Ovary (tissue), 3 donors: ENCODE results near the gene SHB.

Source experiments
- EP300 ChIP-seq: sonication (generic); formaldehyde crosslinking; IDR thresholded peaks from one replicate; pipeline ENCODE4 v1.6.1; 2017; ENCODE audit warnings: antibody characterized with exemption
- POLR2A ChIP-seq: fragments of 450-650 bp; IDR thresholded peaks from one replicate; pipeline ENCODE4 v1.6.1; 2017; ENCODE audit warnings: antibody characterized with exemption, mild to moderate bottlenecking, moderate library complexity
- TF ChIP-seq, protein P1 (sequence below), 3 donors: fragments of 450-650 bp in 2 of 3; fragments of 200-600 bp in 1 of 3; IDR thresholded peaks; one replicate each; pipeline versions ENCODE4 v1.5.1 to v1.8.0; 2016 to 2022; ENCODE audit warnings: antibody characterized with exemption in 3 of 3, mild to moderate bottlenecking in 1 of 3
- donor health status: DM: no; HTN: no; CAD: no.

DNA sequence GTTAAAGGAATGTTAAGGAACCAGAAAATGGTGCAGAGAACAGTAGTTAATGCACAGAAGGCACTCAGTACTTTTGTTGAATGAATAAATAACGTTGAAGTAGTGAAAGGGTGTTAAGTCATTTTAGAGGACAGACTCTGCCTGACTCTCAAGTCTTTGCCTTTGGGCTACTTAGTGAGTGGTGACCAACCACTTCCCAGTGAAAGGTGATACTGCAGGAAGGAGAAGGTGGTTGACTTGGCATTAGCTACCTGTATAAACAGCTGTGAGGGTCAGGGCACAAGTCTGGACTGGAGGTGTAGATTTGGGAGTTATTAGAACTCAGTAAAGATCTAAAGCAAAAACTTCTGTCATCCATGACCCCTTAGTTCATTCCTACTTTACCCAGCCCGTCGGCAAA lies 4.9 kb upstream of the SHB start:
- TF ChIP-seq, protein P1, sequence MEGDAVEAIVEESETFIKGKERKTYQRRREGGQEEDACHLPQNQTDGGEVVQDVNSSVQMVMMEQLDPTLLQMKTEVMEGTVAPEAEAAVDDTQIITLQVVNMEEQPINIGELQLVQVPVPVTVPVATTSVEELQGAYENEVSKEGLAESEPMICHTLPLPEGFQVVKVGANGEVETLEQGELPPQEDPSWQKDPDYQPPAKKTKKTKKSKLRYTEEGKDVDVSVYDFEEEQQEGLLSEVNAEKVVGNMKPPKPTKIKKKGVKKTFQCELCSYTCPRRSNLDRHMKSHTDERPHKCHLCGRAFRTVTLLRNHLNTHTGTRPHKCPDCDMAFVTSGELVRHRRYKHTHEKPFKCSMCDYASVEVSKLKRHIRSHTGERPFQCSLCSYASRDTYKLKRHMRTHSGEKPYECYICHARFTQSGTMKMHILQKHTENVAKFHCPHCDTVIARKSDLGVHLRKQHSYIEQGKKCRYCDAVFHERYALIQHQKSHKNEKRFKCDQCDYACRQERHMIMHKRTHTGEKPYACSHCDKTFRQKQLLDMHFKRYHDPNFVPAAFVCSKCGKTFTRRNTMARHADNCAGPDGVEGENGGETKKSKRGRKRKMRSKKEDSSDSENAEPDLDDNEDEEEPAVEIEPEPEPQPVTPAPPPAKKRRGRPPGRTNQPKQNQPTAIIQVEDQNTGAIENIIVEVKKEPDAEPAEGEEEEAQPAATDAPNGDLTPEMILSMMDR (IDR thresholded peaks at IDR 0.05): no peak
- TF ChIP-seq POLR2A: no peak
- no peak for TF ChIP-seq EP300
